IPS-18c (cell line): ENCODE data around the gene SS18.

Experiments
- H3K4me3 ChIP-seq: 2 replicates; pipeline ENCODE4 v1.7.0; 2013; ENCODE audit warnings: low read depth, mild to moderate bottlenecking, low read length, moderate library complexity; ENCODE audit not compliant: insufficient read depth
- H3K9me3 ChIP-seq: one replicate; pipeline ENCODE4 v1.6.1; 2013; ENCODE audit warnings: mild to moderate bottlenecking, low read length, moderate library complexity; ENCODE audit not compliant: control insufficient read depth, insufficient read depth

SS18 gene

DNA sequence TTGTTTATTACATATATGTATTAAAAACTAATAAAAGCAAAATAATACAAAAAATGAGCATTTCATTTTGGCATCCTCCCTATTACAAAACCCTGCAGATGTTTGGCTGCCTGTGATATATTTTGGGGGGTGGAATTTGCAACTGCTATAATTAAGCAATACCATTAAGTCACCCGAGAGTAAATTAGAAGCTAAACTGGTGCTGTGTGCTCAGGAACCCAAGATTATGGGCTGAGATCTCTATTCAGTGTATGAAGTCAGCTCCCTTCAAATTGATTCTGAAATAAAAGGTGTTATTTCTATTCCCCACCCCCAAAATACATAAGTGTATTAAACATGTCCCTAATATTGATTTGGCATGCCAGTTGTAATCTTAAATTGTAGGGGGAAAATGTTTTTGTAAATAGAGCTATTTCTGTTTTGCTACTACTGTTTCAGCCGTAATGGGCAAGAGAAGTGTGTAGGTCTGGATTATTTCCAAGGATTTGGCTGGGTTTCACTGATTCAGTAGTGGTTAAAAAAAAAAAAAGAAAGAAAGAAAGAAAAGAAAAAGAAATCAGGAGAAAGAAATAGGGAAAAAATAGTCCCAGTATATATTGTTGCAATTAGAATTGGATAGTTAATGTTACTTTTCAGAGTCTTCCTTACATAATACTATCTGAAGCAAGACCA, 110.9 kb downstream of the SS18 start:
- H3K4me3 ChIP-seq: no peak overlapping the region
- no peaks in the 10 kb centered on the region for H3K9me3 ChIP-seq

DNA sequence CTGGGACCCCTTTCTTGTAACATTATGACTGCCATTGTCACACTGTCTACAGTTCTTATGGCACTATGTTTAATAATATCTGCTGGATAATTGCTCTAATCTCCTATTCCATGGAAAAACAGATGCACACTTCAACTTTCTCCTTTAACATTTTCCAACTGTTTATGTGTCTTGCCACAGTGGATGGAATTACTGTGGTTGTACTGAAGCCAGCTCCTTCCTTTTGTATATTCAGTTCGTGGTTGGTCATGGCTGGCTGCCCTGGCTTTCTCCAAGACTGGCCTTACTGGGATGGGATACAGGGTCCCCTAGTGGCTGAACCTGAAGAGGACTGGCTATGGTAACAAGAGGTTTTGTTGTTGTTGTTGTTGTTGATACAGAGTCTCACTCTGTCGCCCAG, 113.9 kb downstream of the SS18 start:
- H3K9me3 ChIP-seq: no peaks in the 10 kb centered on the region
- no peak overlapping the region for H3K4me3 ChIP-seq

- Histone ChIP-seq H3K9me3 (no peaks in the 10 kb centered on the region), H3K4me3 (no peak overlapping the region)
These were observed 115.8 kb downstream of the SS18 start for GRCh38 chr18:25974630-25975077.
